Natural killer cell (primary cell): ENCODE measurements around the gene VRK1. TPM values are rescaled to one million over a fixed set of nuclear protein-coding genes. Genes with fewer than 3 reads are reported as not detected.

Experiments
- ATAC-seq, 3 donors: fragments of 150-1000 bp in 2 of 3; fragments of 200-7000 bp in 1 of 3; cut with Tn5 transposase; 1 replicate in 1 of 3; 2 replicates in 2 of 3; pipeline ENCODE4 v1.10.0; 2021; ENCODE audit warnings: mild to moderate bottlenecking in 2 of 3, moderate library complexity in 2 of 3
- DNase-seq, 2 donors: peaks; one replicate each; pipeline versions ENCODE4 v3.0.0 to v3.0.0-alpha.2; 2013 to 2021; ENCODE audit warnings: mixed read lengths in 1 of 2
- H3K27ac ChIP-seq: one replicate; pipeline ENCODE4 v1.5.1; 2013; ENCODE audit warnings: mild to moderate bottlenecking, low read length
- H3K27me3 ChIP-seq: one replicate; pipeline ENCODE4 v1.6.1; 2013; ENCODE audit warnings: low read length; ENCODE audit not compliant: control insufficient read depth, insufficient read depth
- H3K36me3 ChIP-seq: one replicate; pipeline ENCODE4 v1.6.1; 2013; ENCODE audit warnings: low read length; ENCODE audit not compliant: control insufficient read depth, insufficient read depth
- H3K4me1 ChIP-seq: one replicate; pipeline ENCODE4 v1.6.1; 2013; ENCODE audit warnings: low read length; ENCODE audit not compliant: control insufficient read depth, insufficient read depth
- H3K4me3 ChIP-seq: one replicate; pipeline ENCODE4 v1.5.1; 2013; ENCODE audit warnings: low read length
- H3K9me3 ChIP-seq: one replicate; pipeline ENCODE4 v1.6.1; 2013; ENCODE audit warnings: low read length; ENCODE audit not compliant: control insufficient read depth, insufficient read depth
- H3K27ac Mint-ChIP-seq, 2 donors: one replicate each; pipeline ENCODE4 v1.8.0; 2022; ENCODE audit warnings: mild to moderate bottlenecking in 2 of 2, mixed read lengths in 2 of 2, moderate library complexity in 1 of 2
- H3K27me3 Mint-ChIP-seq, 2 donors: one replicate each; pipeline ENCODE4 v1.8.0; 2022; ENCODE audit warnings: low read depth in 2 of 2, mixed read lengths in 2 of 2
- H3K36me3 Mint-ChIP-seq: one replicate; pipeline ENCODE4 v1.8.0; 2022; ENCODE audit warnings: mixed read lengths
- H3K4me1 Mint-ChIP-seq, 2 donors: one replicate each; pipeline ENCODE4 v1.8.0; 2022; ENCODE audit warnings: mixed read lengths in 2 of 2
- H3K4me3 Mint-ChIP-seq: one replicate; pipeline ENCODE4 v1.8.0; 2022; ENCODE audit warnings: mild to moderate bottlenecking, moderate library complexity, mixed read lengths
- H3K9me3 Mint-ChIP-seq, 2 donors: one replicate each; pipeline ENCODE4 v1.8.0; 2022; ENCODE audit warnings: mixed read lengths in 2 of 2
- CTCF ChIP-seq: fragments of 200-600 bp; IDR thresholded peaks from one replicate; pipeline ENCODE4 v1.8.0; 2022; ENCODE audit warnings: antibody characterized with exemption
- WGBS: methylation state at CpG from one replicate; pipeline ENCODE4 v1.1.7; 2013; ENCODE audit warnings: missing lambda C conversion rate; ENCODE audit not compliant: insufficient coverage; 5-methylcytosine and 5-hydroxymethylcytosine counted together
- intact Hi-C: fragments of 100-400 bp; cut with micrococcal nuclease; formaldehyde crosslinking; loops from one replicate; pipeline ENCODE4 v1.14.2; 2022
- total RNA-seq, 4 donors: library from RNA; stranded (reverse); fragments of 120-200 nt in 1 of 4; gene quantifications; one replicate each; pipeline versions ENCODE4 v1.2.3 to v1.2.4, GENCODE V29; 2013 to 2022

VRK1 gene
- total RNA-seq, 3 donors from 2014 or later (not counting 1 experiment from before 2014, with no cell fraction given): 34.4 to 40.6 (median 37.3) TPM

DNA sequence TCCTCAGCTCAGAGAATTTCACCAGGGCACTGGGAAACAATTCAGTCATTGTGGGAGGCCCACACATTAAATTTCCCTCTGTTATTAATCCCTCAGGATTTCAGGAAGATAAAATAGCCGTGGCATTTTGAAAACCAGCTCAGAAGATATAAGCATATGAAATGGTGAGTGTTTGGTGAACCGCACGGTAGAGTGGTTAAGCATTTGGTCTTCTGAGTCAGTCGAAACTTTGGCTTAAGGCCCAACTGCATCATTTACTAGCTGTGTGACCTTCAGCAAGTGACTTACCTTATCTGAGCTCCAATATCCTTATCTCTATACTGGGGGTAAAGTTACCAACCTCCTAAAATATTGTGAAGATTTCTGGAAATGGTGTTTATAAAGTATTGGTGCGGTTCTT, 5.2 kb upstream of the VRK1 start:
- no peak for TF ChIP-seq CTCF
- WGBS: 94% methylated on average over 4 of the region's 5 CpGs
- Histone ChIP-seq H3K4me1 (peaks cover 2% of the 10 kb centered on the region), H3K27me3 (no peaks in the 10 kb centered on the region), H3K9me3 (no peaks in the 10 kb centered on the region), H3K36me3 (no peaks in the 10 kb centered on the region), H3K4me3 (no peak overlapping the region), H3K27ac (no peak overlapping the region)
- H3K27me3 Mint-ChIP-seq: peaks cover 0 to 5% of the 10 kb centered on the region in 2 donors
- H3K4me1 Mint-ChIP-seq: peaks cover 0 to 14% of the 10 kb centered on the region in 2 donors
- no peaks in the 10 kb centered on the region for H3K9me3 Mint-ChIP-seq
- intact Hi-C loops: no loop called here
- DNase-seq (no peak), ATAC-seq (no peak)
- H3K27ac Mint-ChIP-seq: no peak overlapping the region
- H3K36me3 Mint-ChIP-seq: no peaks in the 10 kb centered on the region
- H3K4me3 Mint-ChIP-seq: no peak overlapping the region

DNA sequence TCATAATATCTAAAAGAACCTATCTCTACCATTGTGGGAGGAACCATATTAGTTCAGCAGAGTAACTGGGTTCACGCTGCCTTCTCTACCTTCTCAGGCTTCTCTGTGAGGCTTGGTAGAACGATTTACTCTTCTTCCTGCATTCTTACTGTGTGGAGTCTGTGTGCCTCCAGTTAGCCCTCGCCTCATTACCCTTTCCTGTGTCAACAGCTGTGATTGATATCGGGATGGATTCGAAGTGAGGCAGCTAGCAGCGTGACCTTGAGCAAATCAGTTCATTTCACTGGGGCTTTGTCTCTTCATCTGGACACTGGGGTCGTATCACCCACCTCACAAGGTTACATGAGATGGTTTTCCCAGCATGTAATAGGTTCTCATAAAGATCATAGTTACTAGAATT, 4.6 kb upstream of the VRK1 start:
- Mint-ChIP-seq H3K27ac (no peak overlapping the region), H3K36me3 (no peaks in the 10 kb centered on the region), H3K27me3 (peaks cover 0 to 5% of the 10 kb centered on the region in 2 donors), H3K9me3 (no peaks in the 10 kb centered on the region), H3K4me3 (no peak overlapping the region), H3K4me1 (peaks cover 1 to 19% of the 10 kb centered on the region in 2 donors)
- ATAC-seq (no peak), DNase-seq (no peak)
- no peak for TF ChIP-seq CTCF
- H3K27ac ChIP-seq: no peak overlapping the region
- intact Hi-C loops: no loop called here
- no peaks in the 10 kb centered on the region for H3K27me3 ChIP-seq
- peaks cover 4% of the 10 kb centered on the region for H3K4me1 ChIP-seq
- 60% methylated on average over 7 of the region's 7 CpGs for WGBS
- H3K9me3 ChIP-seq: no peaks in the 10 kb centered on the region
- H3K36me3 ChIP-seq: no peaks in the 10 kb centered on the region
- H3K4me3 ChIP-seq: no peak overlapping the region

GRCh38 chr14:96793547-96793946, 3.6 kb upstream of the VRK1 start:
- WGBS: 92% methylated on average over 4 of the region's 6 CpGs
- intact Hi-C loops: no loop called here
- peaks cover 0 to 5% of the 10 kb centered on the region in 2 donors for H3K27me3 Mint-ChIP-seq

More at GRCh38 chr14:96793547-96793946, 3.6 kb upstream of the VRK1 start:
- H3K4me3 ChIP-seq: no peak overlapping the region
- H3K27me3 ChIP-seq: no peaks in the 10 kb centered on the region
- H3K9me3 Mint-ChIP-seq: no peaks in the 10 kb centered on the region
- no peak overlapping the region for H3K27ac ChIP-seq
- no peaks in the 10 kb centered on the region for H3K36me3 Mint-ChIP-seq
- no peaks in the 10 kb centered on the region for H3K9me3 ChIP-seq
- TF ChIP-seq CTCF: no peak
- H3K27ac Mint-ChIP-seq: no peak overlapping the region
- peaks cover 9% of the 10 kb centered on the region for H3K4me1 ChIP-seq
- DNase-seq: no peak
- no peak overlapping the region for H3K4me3 Mint-ChIP-seq
- H3K36me3 ChIP-seq: no peaks in the 10 kb centered on the region
- H3K4me1 Mint-ChIP-seq: peaks cover 11 to 28% of the 10 kb centered on the region in 2 donors
- ATAC-seq: no peak
